ENCODE results near the gene ACP6. TPM values are rescaled to one million over a fixed set of nuclear protein-coding genes. Genes with fewer than 3 reads are reported as not detected.
A peak's percentile ranks its signal among the peaks of the same experiment; 100 is the strongest.

Gene ACP6
- total and polyA plus RNA-seq, 4 donors, result 9.6 to 25.3 (median 15.6) TPM

DNA sequence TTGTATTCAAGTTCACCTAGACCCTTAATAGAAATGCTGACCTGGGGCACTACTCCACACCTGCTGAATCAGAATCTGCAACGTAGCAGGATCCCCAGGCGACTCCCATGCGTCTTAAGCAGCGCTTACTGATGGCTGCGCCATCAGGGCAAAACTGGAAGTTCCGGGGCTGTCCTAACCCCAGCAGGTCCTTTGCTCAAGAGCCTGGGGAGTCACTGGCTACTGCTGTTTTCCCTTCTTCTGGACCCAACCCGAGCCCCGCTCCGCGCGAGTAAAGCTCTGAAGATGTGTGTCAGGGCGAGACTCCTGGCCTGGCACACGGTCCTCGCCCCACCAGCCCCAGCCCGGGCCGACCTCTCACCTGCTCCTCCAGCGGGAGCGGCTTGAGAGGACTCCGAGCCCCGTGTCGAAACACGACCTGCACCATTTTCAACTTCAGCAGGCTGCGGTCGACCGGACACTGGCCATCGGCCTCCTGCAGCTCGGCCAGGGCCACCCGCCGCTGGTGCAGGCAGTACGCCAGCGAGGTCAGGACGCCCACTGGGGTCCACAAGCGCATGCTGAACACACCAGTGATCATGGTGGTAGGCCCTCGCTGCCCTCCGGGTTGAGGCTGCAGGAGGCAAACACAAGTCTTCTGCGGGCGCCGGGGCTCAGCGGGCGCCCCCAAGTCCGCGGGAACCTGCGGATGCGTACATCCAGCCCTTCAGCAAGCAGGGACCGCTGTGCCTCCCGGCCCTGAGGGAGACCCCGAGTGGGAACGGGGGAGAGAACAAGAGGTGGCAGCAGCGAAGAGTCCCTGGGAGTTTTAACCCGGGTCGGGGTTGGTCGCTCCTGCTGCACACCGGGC lies 630 bp downstream of the ACP6 start:
- peaks cover 0 to 17% (median 0%) of the 10 kb centered on the region in 5 donors for H3K4me1 ChIP-seq (ENCODE audit: control insufficient read depth in 5 of 5, insufficient read depth in 5 of 5, low read length in 5 of 5)
- ATAC-seq (ENCODE audit: insufficient read depth, low FRiP score) (peak; percentile 56), DNase-seq (peak; percentile 54 to 64 (median 61))
- H3K9me3 ChIP-seq (ENCODE audit: control insufficient read depth in 4 of 4, insufficient read depth in 3 of 4, low read length in 3 of 4), result no peaks in the 10 kb centered on the region
- 0 to 1% methylated on average over 53 of the region's 53 CpGs for WGBS, 2 donors
- peak overlapping the region; percentile 59 for H3K4me3 ChIP-seq
- H3K36me3 ChIP-seq (ENCODE audit: control insufficient read depth in 4 of 4, insufficient read depth in 4 of 4, low read length in 4 of 4), result no peaks in the 10 kb centered on the region
- H3K9ac ChIP-seq (ENCODE audit: insufficient read depth in 1 of 2, low read length in 2 of 2), result peak overlapping the region; percentile 26 to 82
- peak overlapping the region; percentile 79 to 88 for H3K27ac ChIP-seq (ENCODE audit: low read depth in 1 of 2, low read length in 1 of 2)
- TF ChIP-seq, protein P1, sequence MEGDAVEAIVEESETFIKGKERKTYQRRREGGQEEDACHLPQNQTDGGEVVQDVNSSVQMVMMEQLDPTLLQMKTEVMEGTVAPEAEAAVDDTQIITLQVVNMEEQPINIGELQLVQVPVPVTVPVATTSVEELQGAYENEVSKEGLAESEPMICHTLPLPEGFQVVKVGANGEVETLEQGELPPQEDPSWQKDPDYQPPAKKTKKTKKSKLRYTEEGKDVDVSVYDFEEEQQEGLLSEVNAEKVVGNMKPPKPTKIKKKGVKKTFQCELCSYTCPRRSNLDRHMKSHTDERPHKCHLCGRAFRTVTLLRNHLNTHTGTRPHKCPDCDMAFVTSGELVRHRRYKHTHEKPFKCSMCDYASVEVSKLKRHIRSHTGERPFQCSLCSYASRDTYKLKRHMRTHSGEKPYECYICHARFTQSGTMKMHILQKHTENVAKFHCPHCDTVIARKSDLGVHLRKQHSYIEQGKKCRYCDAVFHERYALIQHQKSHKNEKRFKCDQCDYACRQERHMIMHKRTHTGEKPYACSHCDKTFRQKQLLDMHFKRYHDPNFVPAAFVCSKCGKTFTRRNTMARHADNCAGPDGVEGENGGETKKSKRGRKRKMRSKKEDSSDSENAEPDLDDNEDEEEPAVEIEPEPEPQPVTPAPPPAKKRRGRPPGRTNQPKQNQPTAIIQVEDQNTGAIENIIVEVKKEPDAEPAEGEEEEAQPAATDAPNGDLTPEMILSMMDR (IDR thresholded peaks at IDR 0.05; ENCODE audit: control extremely low read depth, extremely low read depth), result no peak
- no peaks in the 10 kb centered on the region for H3K27me3 ChIP-seq (ENCODE audit: control insufficient read depth in 3 of 3, insufficient read depth in 3 of 3, low read length in 2 of 3)

DNA sequence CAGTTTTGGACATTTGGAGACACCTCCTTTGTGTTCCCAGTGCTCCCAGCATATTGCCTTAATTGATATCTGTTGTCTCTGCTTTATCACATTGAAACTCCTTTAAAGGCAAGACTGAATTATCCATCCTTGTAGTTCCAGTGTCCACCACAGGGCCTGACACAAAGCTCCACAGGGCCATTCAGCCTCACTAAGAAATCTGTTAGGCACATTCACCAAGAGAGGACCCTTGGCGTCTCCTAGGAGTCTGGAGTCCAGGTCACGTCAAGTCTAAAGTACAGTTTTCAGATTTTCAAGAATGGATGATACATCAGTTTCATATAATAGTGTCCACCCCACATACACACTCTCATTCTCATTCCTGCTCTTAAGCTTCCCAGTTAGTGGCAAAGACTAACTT lies 4.8 kb downstream of the ACP6 start:
- DNase-seq (no peak), ATAC-seq (ENCODE audit: insufficient read depth, low FRiP score) (no peak)
- H3K27me3 ChIP-seq (ENCODE audit: control insufficient read depth in 3 of 3, insufficient read depth in 3 of 3, low read length in 2 of 3), result no peaks in the 10 kb centered on the region
- peaks cover 0 to 5% (median 0%) of the 10 kb centered on the region in 4 donors for H3K9me3 ChIP-seq (ENCODE audit: control insufficient read depth in 4 of 4, insufficient read depth in 3 of 4, low read length in 3 of 4)
- no peak overlapping the region for H3K27ac ChIP-seq (ENCODE audit: low read depth in 1 of 2, low read length in 1 of 2)
- 96 to 97% methylated on average over 2 of the region's 2 CpGs for WGBS, 2 donors
- TF ChIP-seq, protein P1 (IDR thresholded peaks at IDR 0.05; ENCODE audit: control extremely low read depth, extremely low read depth), result no peak
- H3K4me1 ChIP-seq (ENCODE audit: control insufficient read depth in 5 of 5, insufficient read depth in 5 of 5, low read length in 5 of 5), result peaks cover 0 to 14% (median 0%) of the 10 kb centered on the region in 5 donors
- H3K36me3 ChIP-seq (ENCODE audit: control insufficient read depth in 4 of 4, insufficient read depth in 4 of 4, low read length in 4 of 4), result no peaks in the 10 kb centered on the region
- no peak overlapping the region for H3K4me3 ChIP-seq
- no peak overlapping the region for H3K9ac ChIP-seq (ENCODE audit: insufficient read depth in 1 of 2, low read length in 2 of 2)

DNA sequence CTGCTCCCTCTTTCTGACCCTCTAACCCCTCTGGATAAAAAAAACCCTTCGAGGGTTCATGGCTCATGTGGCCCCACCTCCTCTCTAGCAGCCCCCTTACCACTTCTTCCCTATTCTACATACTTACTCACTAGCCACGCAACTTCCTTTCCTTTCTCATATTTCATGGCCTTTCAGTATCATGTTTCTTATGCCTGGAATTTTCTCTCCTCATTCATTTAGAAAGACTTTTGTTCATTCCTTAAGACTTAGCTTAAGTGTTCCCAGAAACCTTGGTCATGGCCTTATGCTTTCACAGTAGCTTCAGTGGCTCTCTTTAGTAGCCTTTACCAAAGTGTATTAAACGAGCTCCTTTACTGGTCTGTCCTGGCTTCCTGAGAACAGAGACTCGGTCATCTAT lies 6.1 kb downstream of the ACP6 start:
- H3K9me3 ChIP-seq (ENCODE audit: control insufficient read depth in 4 of 4, insufficient read depth in 3 of 4, low read length in 3 of 4), result peaks cover 0 to 5% (median 0%) of the 10 kb centered on the region in 4 donors
- H3K27me3 ChIP-seq (ENCODE audit: control insufficient read depth in 3 of 3, insufficient read depth in 3 of 3, low read length in 2 of 3), result no peaks in the 10 kb centered on the region
- H3K4me1 ChIP-seq (ENCODE audit: control insufficient read depth in 5 of 5, insufficient read depth in 5 of 5, low read length in 5 of 5), result peaks cover 0 to 6% (median 0%) of the 10 kb centered on the region in 5 donors
- no peaks in the 10 kb centered on the region for H3K36me3 ChIP-seq (ENCODE audit: control insufficient read depth in 4 of 4, insufficient read depth in 4 of 4, low read length in 4 of 4)
- ATAC-seq (ENCODE audit: insufficient read depth, low FRiP score), result no peak
- no peak for DNase-seq
- no peak overlapping the region for H3K9ac ChIP-seq (ENCODE audit: insufficient read depth in 1 of 2, low read length in 2 of 2)
- TF ChIP-seq, protein P1 (IDR thresholded peaks at IDR 0.05; ENCODE audit: control extremely low read depth, extremely low read depth), result no peak
- 66 to 80% methylated on average over 4 of the region's 4 CpGs for WGBS, 2 donors
- H3K4me3 ChIP-seq, result no peak overlapping the region
- H3K27ac ChIP-seq (ENCODE audit: low read depth in 1 of 2, low read length in 1 of 2), result no peak overlapping the region

Measured in lung (tissue), 12 donors.